ENCODE measurements around the gene METAP2. TPM values are rescaled to one million over a fixed set of nuclear protein-coding genes. Genes with fewer than 3 reads are reported as not detected.

Gene METAP2
- total RNA-seq, 2 experiments from 2014 or later = 60.2 to 66.3 TPM

DNA sequence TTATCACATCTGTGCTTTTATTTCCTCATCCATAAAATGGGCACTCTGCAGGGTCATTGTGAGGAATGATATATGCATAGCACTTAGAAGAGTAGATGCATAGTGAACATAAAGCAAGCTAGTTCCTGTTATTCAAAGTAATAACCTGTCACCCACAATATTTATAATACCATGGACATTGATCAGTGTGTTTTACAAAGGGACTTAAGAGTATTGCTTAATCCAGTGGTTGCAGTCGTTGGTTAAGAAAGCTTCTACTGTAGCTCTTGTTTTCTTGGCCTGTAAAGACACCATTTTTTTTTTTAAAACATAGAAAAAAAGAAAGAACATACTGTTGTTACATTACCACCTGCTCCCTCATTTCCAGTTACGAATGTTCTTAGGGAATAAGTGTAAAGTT is 13.1 kb downstream of the METAP2 start:
- no peak overlapping the region for H3K27ac Mint-ChIP-seq
- H3K9me3 Mint-ChIP-seq = no peaks in the 10 kb centered on the region
- no peaks in the 10 kb centered on the region for H3K27me3 ChIP-seq (ENCODE audit: control insufficient read depth in 1 of 2, insufficient read depth in 2 of 2, low read length in 2 of 2)
- H3K27ac ChIP-seq (ENCODE audit: low read depth in 1 of 2, low read length in 2 of 2) = no peak overlapping the region
- no peaks in the 10 kb centered on the region for H3K27me3 Mint-ChIP-seq
- ChIA-PET POLR2A (interaction anchor here (0.6 to 1.1 kb wide), 2 partner anchors 13 to 64 kb away, joined by 4 to 5 read pairs; partner anchors contain the start of gene METAP2), CTCF (interaction anchor here (0.6 kb wide), 1 partner anchor 423 kb away, joined by 3 read pairs; no protein-coding TSS in a partner anchor)
- H3K4me1 Mint-ChIP-seq (ENCODE audit: low read depth) = peaks cover 23% of the 10 kb centered on the region
- no peaks in the 10 kb centered on the region for H3K9me3 ChIP-seq (ENCODE audit: control insufficient read depth in 1 of 2, insufficient read depth in 1 of 2, low read length in 2 of 2)
- DNase-seq (no peak), ATAC-seq (ENCODE audit: poor library complexity) (no peak)
- no peaks in the 10 kb centered on the region for H3K4me1 ChIP-seq (ENCODE audit: insufficient read depth, low read length)
- H3K36me3 Mint-ChIP-seq (ENCODE audit: low read depth) = peaks cover 77% of the 10 kb centered on the region
- H3K4me3 ChIP-seq (ENCODE audit: low read length) = no peak overlapping the region
- no peak overlapping the region for H3K4me3 Mint-ChIP-seq
- intact Hi-C loops (cut with DNase I, micrococcal nuclease) = no loop called here
- H3K36me3 ChIP-seq (ENCODE audit: insufficient read depth, low read length) = peaks cover 59% of the 10 kb centered on the region
- TF ChIP-seq, protein P1, sequence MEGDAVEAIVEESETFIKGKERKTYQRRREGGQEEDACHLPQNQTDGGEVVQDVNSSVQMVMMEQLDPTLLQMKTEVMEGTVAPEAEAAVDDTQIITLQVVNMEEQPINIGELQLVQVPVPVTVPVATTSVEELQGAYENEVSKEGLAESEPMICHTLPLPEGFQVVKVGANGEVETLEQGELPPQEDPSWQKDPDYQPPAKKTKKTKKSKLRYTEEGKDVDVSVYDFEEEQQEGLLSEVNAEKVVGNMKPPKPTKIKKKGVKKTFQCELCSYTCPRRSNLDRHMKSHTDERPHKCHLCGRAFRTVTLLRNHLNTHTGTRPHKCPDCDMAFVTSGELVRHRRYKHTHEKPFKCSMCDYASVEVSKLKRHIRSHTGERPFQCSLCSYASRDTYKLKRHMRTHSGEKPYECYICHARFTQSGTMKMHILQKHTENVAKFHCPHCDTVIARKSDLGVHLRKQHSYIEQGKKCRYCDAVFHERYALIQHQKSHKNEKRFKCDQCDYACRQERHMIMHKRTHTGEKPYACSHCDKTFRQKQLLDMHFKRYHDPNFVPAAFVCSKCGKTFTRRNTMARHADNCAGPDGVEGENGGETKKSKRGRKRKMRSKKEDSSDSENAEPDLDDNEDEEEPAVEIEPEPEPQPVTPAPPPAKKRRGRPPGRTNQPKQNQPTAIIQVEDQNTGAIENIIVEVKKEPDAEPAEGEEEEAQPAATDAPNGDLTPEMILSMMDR (IDR thresholded peaks at IDR 0.05) = no peak

DNA sequence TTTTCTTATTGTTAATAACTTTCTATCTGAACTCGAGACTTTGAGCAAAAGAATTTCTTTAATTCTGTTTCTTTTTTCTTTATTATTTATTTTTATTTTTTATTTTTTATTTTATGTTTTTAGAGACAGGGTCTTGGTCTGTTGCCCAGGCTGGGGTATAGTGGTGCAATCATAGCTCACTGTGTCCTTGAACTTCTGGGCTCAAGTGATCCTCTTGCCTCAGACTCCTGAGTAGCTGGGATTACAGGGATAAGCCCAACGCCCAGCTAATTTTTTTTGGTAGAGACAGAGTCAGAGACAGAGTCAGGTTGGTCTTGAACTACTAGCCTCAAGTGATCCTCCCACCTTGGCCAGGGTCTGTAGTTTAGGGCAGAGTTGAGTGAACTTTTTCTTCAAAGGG is 18.5 kb downstream of the METAP2 start:
- peaks cover 15% of the 10 kb centered on the region for H3K4me1 Mint-ChIP-seq (ENCODE audit: low read depth)

DNA sequence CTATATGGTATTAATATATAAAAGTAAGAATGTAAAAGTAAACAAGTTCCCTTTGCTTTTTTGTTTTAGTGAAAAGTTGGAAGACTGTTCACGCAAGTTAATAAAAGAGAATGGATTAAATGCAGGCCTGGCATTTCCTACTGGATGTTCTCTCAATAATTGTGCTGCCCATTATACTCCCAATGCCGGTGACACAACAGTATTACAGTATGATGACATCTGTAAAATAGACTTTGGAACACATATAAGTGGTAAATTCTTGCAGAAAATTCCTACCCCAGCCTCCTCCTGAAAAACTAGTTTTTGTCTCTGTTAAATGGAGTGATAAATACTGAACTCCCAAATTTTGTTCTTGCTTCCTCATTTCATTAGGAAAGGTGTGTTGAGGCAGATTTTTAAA is 20.9 kb downstream of the METAP2 start:
- ATAC-seq (ENCODE audit: poor library complexity) (no peak), DNase-seq (no peak)
- Mint-ChIP-seq H3K9me3 (no peaks in the 10 kb centered on the region), H3K4me1 (ENCODE audit: low read depth) (peaks cover 18% of the 10 kb centered on the region), H3K36me3 (ENCODE audit: low read depth) (peaks cover 81% of the 10 kb centered on the region), H3K27me3 (no peaks in the 10 kb centered on the region), H3K27ac (no peak overlapping the region), H3K4me3 (no peak overlapping the region)
- ChIA-PET POLR2A (no interaction called here), CTCF (no interaction called here)
- peaks cover 69% of the 10 kb centered on the region for H3K36me3 ChIP-seq (ENCODE audit: insufficient read depth, low read length)
- no peaks in the 10 kb centered on the region for H3K9me3 ChIP-seq (ENCODE audit: control insufficient read depth in 1 of 2, insufficient read depth in 1 of 2, low read length in 2 of 2)
- TF ChIP-seq, protein P1 (IDR thresholded peaks at IDR 0.05) = no peak
- intact Hi-C loops (cut with DNase I, micrococcal nuclease) = no loop called here
- no peak overlapping the region for H3K4me3 ChIP-seq (ENCODE audit: low read length)
- no peaks in the 10 kb centered on the region for H3K27me3 ChIP-seq (ENCODE audit: control insufficient read depth in 1 of 2, insufficient read depth in 2 of 2, low read length in 2 of 2)
- H3K4me1 ChIP-seq (ENCODE audit: insufficient read depth, low read length) = no peaks in the 10 kb centered on the region
- H3K27ac ChIP-seq (ENCODE audit: low read depth in 1 of 2, low read length in 2 of 2) = no peak overlapping the region

More for the DNA sequence above, 18.5 kb downstream of the METAP2 start:
- Histone ChIP-seq H3K4me1 (ENCODE audit: insufficient read depth, low read length) (no peaks in the 10 kb centered on the region), H3K36me3 (ENCODE audit: insufficient read depth, low read length) (peaks cover 58% of the 10 kb centered on the region), H3K4me3 (ENCODE audit: low read length) (no peak overlapping the region), H3K27me3 (ENCODE audit: control insufficient read depth in 1 of 2, insufficient read depth in 2 of 2, low read length in 2 of 2) (no peaks in the 10 kb centered on the region), H3K27ac (ENCODE audit: low read depth in 1 of 2, low read length in 2 of 2) (no peak overlapping the region), H3K9me3 (ENCODE audit: control insufficient read depth in 1 of 2, insufficient read depth in 1 of 2, low read length in 2 of 2) (no peaks in the 10 kb centered on the region)
- H3K9me3 Mint-ChIP-seq = no peaks in the 10 kb centered on the region
- no peak overlapping the region for H3K4me3 Mint-ChIP-seq
- ATAC-seq (ENCODE audit: poor library complexity) (no peak), DNase-seq (no peak)
- H3K36me3 Mint-ChIP-seq (ENCODE audit: low read depth) = peaks cover 78% of the 10 kb centered on the region
- CTCF ChIA-PET = interaction anchor here (0.6 kb wide), 1 partner anchor 363 kb away, joined by 3 read pairs; no protein-coding TSS in a partner anchor
- TF ChIP-seq, protein P1 (IDR thresholded peaks at IDR 0.05) = no peak
- no peaks in the 10 kb centered on the region for H3K27me3 Mint-ChIP-seq
- H3K27ac Mint-ChIP-seq = no peak overlapping the region
- intact Hi-C loops (cut with DNase I, micrococcal nuclease) = no loop called here
- POLR2A ChIA-PET = no interaction called here

All from CD4-positive, alpha-beta T cell (primary cell).